ENCODE measurements around the gene AMIGO3. TPM values are rescaled to one million over a fixed set of nuclear protein-coding genes. Genes with fewer than 3 reads are reported as not detected.

The AMIGO3 gene
- total and polyA plus RNA-seq, 2 experiments from 2014 or later: 2.6 to 5.2 TPM

DNA sequence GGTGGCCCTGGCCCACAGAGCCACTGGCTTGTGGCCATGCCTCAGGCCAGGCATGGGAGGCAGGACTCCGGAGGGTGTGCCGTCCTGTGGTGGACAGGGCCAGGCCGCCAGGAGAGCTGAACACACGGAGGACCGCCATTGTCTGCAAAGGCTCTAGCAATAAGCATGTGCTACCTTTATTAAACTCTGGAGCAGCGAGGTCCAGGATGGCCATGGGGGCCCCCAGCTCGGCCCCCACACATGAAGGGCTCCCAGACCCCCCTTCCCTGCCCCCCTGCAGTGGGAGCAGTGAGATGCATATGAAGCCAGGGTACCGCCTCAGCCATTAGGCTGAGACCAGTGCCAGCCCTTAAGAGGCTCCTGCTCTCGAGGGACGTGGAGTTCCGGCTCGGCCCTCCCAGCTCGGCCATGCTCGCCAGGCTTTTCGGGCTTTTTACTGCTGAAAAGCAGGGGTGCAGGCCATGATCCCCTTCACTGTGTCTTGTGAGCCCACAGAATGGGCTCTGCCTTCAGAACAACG is 2.7 kb downstream of the AMIGO3 start:
- Histone ChIP-seq H3K9me3 (ENCODE audit: low read depth) (no peaks in the 10 kb centered on the region), H3K27me3 (no peaks in the 10 kb centered on the region), H3K27ac (no peak overlapping the region), H3K4me1 (ENCODE audit: low read depth) (no peaks in the 10 kb centered on the region), H3K36me3 (peaks cover 4% of the 10 kb centered on the region), H3K4me3 (no peak overlapping the region)
- TF ChIP-seq, protein P1, sequence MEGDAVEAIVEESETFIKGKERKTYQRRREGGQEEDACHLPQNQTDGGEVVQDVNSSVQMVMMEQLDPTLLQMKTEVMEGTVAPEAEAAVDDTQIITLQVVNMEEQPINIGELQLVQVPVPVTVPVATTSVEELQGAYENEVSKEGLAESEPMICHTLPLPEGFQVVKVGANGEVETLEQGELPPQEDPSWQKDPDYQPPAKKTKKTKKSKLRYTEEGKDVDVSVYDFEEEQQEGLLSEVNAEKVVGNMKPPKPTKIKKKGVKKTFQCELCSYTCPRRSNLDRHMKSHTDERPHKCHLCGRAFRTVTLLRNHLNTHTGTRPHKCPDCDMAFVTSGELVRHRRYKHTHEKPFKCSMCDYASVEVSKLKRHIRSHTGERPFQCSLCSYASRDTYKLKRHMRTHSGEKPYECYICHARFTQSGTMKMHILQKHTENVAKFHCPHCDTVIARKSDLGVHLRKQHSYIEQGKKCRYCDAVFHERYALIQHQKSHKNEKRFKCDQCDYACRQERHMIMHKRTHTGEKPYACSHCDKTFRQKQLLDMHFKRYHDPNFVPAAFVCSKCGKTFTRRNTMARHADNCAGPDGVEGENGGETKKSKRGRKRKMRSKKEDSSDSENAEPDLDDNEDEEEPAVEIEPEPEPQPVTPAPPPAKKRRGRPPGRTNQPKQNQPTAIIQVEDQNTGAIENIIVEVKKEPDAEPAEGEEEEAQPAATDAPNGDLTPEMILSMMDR (IDR thresholded peaks at IDR 0.05; ENCODE audit: low read depth, low read length): no peak
- DNase-seq (ENCODE audit: low read depth in 1 of 2, low spot score in 1 of 2): no peak

DNA sequence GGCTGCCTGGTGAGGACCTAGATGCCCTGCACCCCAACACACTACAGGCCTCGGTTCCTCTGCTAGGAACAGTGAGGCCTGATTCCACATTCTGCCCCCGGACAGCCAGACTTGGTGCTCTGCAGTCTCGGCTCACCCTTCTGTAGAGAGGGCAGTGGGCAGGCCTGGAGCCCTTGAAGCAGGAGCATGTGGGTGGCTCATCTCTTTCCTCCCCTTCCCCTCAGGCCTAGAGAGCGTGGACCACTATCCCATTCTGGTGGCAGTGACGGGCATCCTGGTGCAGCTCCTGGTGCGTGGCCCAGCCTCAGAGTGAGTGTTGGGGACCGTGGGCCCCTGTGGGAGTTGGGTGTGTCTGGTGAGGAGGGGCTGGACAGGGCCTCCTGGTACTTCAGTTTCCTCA is 3.3 kb downstream of the AMIGO3 start:
- DNase-seq (ENCODE audit: low read depth in 1 of 2, low spot score in 1 of 2): no peak
- Histone ChIP-seq H3K27ac (no peak overlapping the region), H3K36me3 (no peaks in the 10 kb centered on the region), H3K4me1 (ENCODE audit: low read depth) (no peaks in the 10 kb centered on the region), H3K9me3 (ENCODE audit: low read depth) (no peaks in the 10 kb centered on the region), H3K4me3 (no peak overlapping the region), H3K27me3 (no peaks in the 10 kb centered on the region)
- TF ChIP-seq, protein P1 (IDR thresholded peaks at IDR 0.05; ENCODE audit: low read depth, low read length): no peak

DNA sequence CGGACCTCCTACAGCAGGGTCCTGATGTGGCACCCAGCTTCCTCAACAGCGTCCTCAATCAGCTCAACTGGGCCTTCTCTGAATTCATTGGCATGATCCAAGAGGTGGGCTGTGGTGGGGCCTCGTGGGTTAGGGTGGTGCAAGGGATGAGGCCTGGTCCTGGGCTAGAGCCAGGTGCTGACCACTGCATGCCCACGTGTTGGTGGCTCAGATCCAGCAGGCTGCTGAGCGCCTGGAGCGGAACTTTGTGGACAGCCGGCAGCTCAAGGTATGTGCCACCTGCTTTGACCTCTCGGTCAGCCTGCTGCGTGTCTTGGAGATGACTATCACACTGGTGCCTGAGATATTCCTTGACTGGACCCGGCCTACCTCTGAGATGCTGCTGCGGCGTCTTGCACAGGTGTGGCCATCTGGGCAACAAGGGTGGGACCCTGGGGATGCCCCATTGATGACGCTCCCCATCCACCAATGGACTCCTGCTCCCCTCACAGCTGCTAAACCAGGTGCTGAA is 3.8 kb downstream of the AMIGO3 start:
- TF ChIP-seq, protein P1 (IDR thresholded peaks at IDR 0.05; ENCODE audit: low read depth, low read length): no peak
- no peaks in the 10 kb centered on the region for H3K4me1 ChIP-seq (ENCODE audit: low read depth)
- no peak for DNase-seq (ENCODE audit: low read depth in 1 of 2, low spot score in 1 of 2)
- H3K27me3 ChIP-seq: no peaks in the 10 kb centered on the region
- no peak overlapping the region for H3K27ac ChIP-seq
- no peaks in the 10 kb centered on the region for H3K9me3 ChIP-seq (ENCODE audit: low read depth)
- H3K4me3 ChIP-seq: no peak overlapping the region
- no peaks in the 10 kb centered on the region for H3K36me3 ChIP-seq

DNA sequence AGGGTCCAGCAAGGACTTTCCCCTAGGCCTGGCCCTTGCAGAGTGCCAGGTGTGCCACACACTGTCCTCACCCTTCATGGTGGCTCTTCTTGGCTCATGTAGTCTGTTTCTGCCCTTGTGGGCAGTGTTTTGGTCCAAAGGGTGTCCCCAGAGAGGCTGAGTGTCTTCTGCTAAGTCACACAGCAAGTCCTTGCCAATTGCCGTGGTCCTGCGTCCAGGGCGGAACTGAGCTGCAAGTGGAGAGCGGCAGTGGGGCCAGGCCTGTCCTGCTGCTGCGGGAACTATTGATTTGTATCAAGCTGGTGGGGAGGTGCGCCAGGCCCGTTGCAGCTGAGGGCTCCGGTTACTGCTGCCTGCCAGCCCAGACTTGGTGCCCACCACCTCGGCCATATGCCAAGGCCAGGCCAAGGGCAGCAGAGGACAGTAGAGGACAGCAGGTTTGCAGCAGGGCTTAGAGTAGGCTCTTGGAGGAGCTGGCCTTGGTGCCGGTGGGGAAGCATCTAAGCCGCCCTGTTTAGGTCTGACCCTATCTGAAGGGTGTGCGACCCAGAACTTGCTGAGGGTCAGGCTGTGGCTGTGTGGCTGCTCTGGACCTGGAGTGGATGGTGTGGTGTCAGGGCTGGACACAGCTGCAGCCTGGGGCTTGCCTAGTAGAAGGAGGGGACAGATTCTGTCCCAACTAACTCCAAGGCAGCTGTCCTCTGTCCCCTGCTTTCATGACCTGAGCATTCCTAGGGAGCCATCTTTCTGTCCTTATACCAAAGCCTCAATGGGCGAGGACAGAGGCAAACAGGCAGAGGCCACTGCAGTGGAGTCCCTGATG is 4.5 kb downstream of the AMIGO3 start:
- DNase-seq (ENCODE audit: low read depth in 1 of 2, low spot score in 1 of 2): no peak
- Histone ChIP-seq H3K36me3 (no peaks in the 10 kb centered on the region), H3K4me1 (ENCODE audit: low read depth) (no peaks in the 10 kb centered on the region), H3K27ac (no peak overlapping the region), H3K4me3 (no peak overlapping the region), H3K9me3 (ENCODE audit: low read depth) (no peaks in the 10 kb centered on the region), H3K27me3 (no peaks in the 10 kb centered on the region)
- TF ChIP-seq, protein P1 (IDR thresholded peaks at IDR 0.05; ENCODE audit: low read depth, low read length): no peak

DNA sequence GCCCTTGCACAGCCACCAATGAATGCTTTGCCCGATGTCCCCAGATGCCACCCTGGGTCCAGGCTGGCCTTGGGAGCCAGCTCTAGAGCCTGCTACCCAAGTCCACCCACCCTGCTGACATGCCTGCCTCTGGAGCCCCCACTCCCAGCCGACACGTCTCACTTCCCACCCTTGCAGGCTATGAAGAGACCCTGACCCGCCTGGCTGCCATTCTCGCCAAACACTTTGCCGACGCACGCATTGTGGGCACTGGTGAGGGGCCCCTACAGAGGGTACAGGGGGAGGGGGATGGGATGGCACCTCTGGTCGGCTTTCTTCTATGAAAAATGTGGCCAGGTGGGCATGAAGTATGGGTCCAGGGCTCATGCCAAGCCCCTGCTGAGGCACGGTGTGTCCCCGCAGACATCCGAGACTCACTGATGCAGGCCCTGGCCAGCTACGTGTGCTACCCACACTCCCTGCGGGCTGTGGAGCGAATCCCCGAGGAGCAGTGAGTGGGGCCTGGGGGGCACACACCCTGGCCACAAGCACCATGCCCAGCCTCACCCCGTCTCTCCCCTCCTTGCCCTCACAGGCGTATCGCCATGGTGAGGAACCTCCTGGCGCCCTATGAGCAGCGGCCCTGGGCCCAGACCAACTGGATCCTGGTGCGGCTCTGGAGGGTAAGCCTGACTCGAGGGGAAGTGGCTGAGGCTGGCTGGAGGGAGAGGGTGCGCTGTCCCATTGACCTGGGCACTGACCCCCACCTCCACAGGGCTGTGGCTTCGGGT is 6.0 kb downstream of the AMIGO3 start:
- TF ChIP-seq, protein P1 (IDR thresholded peaks at IDR 0.05; ENCODE audit: low read depth, low read length): no peak

More for the DNA sequence above, 6.0 kb downstream of the AMIGO3 start:
- Histone ChIP-seq H3K4me3 (no peak overlapping the region), H3K9me3 (ENCODE audit: low read depth) (no peaks in the 10 kb centered on the region), H3K4me1 (ENCODE audit: low read depth) (no peaks in the 10 kb centered on the region), H3K36me3 (no peaks in the 10 kb centered on the region), H3K27me3 (no peaks in the 10 kb centered on the region), H3K27ac (no peak overlapping the region)
- DNase-seq (ENCODE audit: low read depth in 1 of 2, low spot score in 1 of 2): no peak
